HG02973 (cell line): ENCODE results near the gene BACH2.

Experiments used
- ATAC-seq: cut with Tn5 transposase; IDR thresholded peaks from one replicate; pipeline ENCODE4 v1.9.1; 2021; ENCODE audit warnings: moderate library complexity; ENCODE audit not compliant: unreplicated experiment

BACH2 gene

GRCh38 chr6:90003941-90004340 lies 292.7 kb downstream of the BACH2 start:
- no peak for ATAC-seq

- no peak for ATAC-seq
These were observed 293.4 kb downstream of the BACH2 start for GRCh38 chr6:90003069-90003795.

GRCh38 chr6:90000864-90001731 lies 295.5 kb downstream of the BACH2 start:
- no peak for ATAC-seq

GRCh38 chr6:89999945-90000825 lies 296.5 kb downstream of the BACH2 start:
- no peak for ATAC-seq

DNA sequence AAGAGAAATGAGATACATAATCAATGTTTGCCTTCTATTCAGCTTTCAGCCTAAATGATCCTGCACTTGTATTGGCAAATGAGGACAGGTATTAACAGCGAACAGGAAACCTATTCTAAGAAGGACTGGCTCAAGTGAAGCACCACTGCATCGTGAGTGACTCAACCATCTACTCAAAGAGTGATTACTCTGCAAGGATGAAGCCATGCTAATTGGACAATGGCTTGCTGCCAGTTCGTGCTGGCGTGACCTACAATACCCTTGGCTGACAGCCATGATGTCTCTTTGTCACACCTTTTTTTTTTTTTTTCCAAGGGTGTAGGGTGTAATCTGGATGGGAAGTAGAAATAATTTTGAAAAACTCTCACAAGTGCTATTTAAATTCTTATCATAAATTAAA lies 297.5 kb downstream of the BACH2 start:
- no peak for ATAC-seq

- ATAC-seq: no peak
These were observed 298.9 kb downstream of the BACH2 start for GRCh38 chr6:89997456-89998445.

DNA sequence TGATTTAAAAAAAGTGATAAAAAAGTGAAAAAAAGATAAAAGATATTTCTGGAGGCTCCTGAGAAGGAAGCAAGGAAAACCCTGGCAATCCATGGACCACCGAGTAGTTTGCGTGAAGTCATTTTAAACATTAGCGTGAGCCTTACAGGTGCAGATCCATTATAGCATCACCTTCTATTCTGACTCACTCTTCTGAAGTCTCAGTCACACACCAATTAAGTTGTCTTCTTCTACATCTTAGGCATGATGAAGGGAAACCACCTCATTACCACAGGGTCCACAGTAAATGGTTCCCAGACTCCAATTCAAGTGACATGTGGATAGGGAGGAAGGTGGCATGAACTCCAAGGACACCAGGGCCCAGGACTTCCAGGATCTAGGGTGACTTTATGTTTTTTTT lies 303.2 kb downstream of the BACH2 start:
- no peak for ATAC-seq

DNA sequence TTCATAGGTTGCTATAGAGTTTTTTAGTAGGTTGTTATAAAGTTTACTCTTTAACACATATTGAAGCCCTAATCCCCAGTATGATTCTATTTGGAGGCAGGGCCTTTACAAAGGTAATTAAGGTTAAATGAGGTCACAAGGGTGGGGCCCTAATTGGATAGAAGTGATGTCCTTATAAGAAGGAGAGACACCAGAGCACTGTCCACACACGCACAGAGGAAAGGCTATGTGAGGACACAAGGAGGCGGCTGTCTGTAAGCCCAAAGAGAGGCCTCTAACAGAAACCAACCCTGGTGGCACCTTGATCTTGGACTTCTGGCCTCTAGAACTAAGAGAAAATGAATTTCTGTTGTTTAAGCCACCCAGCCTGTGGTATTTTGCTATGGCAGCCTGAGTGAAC lies 303.8 kb downstream of the BACH2 start:
- ATAC-seq: no peak

DNA sequence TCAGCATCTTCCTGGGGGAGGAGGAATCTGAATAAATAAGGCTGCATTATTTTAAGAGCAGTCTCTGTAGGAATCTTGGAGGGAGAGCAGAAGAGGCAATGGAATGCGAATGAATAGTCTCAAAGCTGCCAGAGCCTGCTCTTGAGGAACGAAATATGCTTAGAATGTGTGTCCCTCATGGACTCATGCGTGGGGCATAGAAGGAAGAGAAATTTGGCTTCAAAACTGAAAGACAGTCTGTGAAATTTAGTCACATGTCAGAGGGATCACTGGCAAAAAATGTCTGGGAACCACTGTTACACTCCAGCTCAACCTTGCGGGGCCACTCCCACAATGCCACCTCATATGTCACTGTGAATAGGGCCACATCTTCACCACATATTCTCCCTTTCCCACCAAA lies 306.9 kb downstream of the BACH2 start:
- ATAC-seq: no peak

DNA sequence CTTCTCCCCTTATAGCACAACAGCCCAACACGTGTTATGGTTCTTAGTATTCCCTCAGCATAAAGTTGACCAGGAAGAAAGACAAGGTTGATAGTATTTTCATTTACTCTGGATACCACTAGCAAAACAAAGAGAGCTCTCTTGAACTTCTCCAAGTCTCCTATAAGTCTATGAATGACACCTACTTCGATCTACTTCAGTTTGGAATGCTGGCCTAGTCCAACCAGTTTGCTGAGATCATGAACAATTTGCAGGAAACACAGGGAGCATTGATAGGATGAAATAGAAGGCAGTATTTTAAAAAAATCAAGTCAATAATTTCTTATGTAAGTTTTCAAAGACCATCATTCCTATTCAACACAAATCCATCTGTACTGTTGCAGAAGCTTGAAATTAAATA lies 308.8 kb downstream of the BACH2 start:
- ATAC-seq: no peak

GRCh38 chr6:89987140-89987539 lies 309.5 kb downstream of the BACH2 start:
- no peak for ATAC-seq

DNA sequence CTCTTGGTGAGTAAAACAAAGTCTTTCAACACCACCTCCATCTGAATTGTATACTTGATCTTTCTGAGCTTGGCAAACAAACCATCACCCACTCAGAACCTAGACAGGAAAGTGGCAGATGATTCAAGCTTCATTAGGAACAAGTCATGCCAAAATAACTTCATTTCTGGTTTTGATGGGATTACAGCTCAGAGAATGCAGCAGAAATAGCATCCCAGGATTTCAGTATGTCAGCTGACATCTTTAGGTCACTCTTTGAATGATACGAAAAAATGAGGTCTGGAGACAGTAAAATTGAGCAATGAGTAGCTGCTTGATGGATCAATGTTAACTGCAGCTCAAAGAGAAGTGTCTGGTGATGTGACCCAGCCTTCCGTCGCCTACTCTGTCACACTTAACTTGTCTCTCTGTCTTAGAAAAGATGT lies 310.0 kb downstream of the BACH2 start:
- ATAC-seq: no peak

DNA sequence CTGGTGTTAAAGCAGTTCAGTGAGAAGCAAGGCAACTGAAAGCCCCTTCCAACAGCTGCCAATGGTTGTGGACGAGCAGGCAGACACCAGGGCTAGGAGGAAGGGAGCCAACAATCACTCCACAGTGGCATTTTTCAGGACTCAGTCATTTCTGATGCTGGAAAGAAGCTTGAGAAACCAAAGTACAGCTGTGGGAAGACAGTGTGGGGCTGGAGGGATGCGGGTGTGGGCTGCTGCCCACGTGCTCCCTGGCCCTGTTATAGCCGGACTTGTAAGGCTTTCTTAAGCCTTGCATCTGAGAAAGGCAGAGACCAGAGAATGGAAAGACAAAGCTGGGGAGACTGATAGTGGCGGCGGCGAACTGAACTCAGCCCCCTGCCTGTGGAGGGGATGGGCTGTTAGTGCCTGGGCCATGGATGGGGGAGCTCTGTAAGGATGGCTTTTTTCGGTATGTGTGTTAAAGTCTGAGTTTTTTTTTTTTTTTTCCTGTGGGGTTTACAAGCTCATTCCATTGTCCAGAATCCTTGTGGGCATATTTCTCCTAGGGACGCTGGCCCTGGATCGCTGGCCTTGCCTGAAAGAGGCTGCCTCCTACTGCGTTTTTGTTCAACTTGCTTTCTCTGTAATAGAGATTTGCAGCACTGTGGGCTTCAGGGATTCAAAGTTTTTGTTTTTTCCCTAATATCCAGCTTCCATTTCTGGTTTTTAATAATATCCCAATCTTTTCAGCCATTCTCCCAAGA lies 310.7 kb downstream of the BACH2 start:
- ATAC-seq: no peak

DNA sequence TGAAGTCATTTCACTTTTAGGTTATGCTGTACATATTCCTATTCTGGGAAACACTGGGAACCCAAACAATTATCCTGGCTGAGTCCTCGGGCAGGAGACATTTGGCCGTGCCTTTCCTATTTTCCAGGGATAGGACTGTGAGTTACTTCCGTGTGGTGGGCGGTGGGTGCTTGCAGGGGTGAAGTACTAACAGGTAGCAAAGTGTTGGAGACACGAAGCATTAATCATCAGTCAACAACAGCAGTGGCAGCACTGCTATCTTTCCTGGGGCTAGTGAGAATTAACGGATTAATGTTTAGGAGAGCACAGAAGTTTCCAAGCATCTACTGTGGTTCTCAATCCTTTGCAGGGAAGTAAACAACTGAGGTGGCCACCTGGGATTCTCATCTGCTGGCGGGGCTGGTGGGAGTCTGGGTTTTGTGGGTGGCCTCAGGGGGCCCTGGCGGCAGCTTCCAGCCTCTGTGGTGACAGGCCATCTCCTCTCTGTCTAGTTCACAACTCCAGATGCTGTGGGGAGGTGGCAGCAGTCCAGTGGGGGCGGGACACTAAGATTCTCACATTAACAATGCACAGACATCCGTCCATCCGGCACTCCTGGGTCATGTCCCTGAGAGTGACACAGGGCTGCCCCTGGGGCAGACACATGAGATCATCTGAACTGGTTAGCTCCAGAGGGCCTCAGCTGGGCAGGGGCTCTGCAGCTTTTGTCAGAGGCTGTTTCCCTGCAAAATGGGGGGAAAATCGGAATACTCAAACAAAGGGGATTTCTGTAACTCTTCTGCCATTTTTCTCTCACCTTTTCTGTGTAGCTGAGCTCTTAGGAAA lies 311.5 kb downstream of the BACH2 start:
- ATAC-seq: no peak

DNA sequence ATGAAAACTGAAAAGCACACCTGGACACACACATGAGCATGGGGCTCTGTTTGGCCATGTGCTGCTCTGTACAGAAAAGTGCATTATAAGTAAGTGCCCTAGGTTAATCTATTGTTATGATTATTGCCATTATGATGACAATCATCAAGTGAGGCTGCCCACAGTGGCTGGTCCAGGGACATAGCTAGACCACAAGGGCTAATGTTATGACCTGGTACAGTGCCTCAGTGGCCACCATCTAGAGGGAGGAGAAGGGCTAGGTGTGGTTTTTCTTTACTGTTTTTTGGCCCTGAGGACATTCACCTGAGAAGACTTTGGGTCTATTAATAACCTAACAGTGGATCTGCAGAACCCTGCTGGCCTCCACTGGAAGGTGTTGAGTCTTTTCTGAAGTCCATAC lies 316.3 kb downstream of the BACH2 start:
- ATAC-seq: no peak

GRCh38 chr6:89979481-89980119 lies 317.0 kb downstream of the BACH2 start:
- no peak for ATAC-seq

DNA sequence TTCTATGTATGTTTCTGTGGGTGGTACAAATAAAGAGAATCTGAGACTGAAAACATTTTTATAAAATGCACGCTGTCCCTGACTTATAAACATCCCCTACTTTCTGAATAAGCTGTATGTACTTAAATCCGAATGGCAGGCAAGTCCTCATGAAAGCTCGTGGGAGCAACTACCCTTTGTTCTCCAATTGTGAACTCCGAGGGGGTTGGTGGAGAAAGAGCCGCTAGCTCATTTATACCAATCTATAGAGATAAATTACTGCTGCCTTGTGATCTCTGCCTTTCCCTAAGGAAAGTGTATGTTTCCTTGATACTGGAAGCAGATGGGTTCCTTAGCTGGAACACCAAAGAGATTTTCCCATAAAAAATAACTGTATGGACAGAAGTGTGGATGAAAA lies 317.9 kb downstream of the BACH2 start:
- no peak for ATAC-seq
